ENCODE data around the gene TMIGD3. TPM values are rescaled to one million over a fixed set of nuclear protein-coding genes. Genes with fewer than 3 reads are reported as not detected.

TMIGD3 gene
- total RNA-seq, 1 experiment from 2014 or later, result not detected

GRCh38 chr1:111515291-111516004 is 12.0 kb upstream of the TMIGD3 start:
- ATAC-seq, result no peak
- no peak overlapping the region for H3K27ac ChIP-seq (ENCODE audit: low read length)
- ChIA-PET POLR2A (ENCODE audit: unreplicated experiment) (no interaction called here), CTCF (no interaction called here)
- no peak overlapping the region for H3K4me3 ChIP-seq (ENCODE audit: low read length)
- intact Hi-C loops (cut with micrococcal nuclease), result no loop called here
- H3K9me2 ChIP-seq (replicated peaks; ENCODE audit: low read length), result no peaks in the 10 kb centered on the region
- H3K79me2 ChIP-seq (ENCODE audit: low read length), result no peaks in the 10 kb centered on the region
- H3K36me3 ChIP-seq (ENCODE audit: low read depth, low read length), result no peaks in the 10 kb centered on the region
- H3K4me2 ChIP-seq (ENCODE audit: low read length), result no peak overlapping the region
- H3F3A ChIP-seq (ENCODE audit: low read length, unreplicated experiment), result no peaks in the 10 kb centered on the region
- H3K9ac ChIP-seq (ENCODE audit: low read length), result no peak overlapping the region
- H3K4me1 ChIP-seq (ENCODE audit: insufficient read depth, low read length), result no peaks in the 10 kb centered on the region
- no peak for DNase-seq
- no peaks in the 10 kb centered on the region for H3K9me3 ChIP-seq (ENCODE audit: low read length)
- H2AFZ ChIP-seq (ENCODE audit: low read length), result no peak overlapping the region
- no peaks in the 10 kb centered on the region for H3K27me3 ChIP-seq (ENCODE audit: low read length)
- no TSS peak for BruUV-seq (replicated peaks)
- no peaks in the 10 kb centered on the region for H4K20me1 ChIP-seq (ENCODE audit: low read length)
- TF ChIP-seq EZH2 (IDR thresholded peaks at IDR 0.05; ENCODE audit: low read length, unreplicated experiment) (no peak), EZH2phosphoT487 (IDR thresholded peaks at IDR 0.05; ENCODE audit: borderline replicate concordance, low read length) (no peak), CTCF (conservative IDR thresholded peaks at IDR 0.05; ENCODE audit: low read depth, low read length) (no peak)

GRCh38 chr1:111513410-111514020 is 10.1 kb upstream of the TMIGD3 start:
- POLR2A ChIA-PET (ENCODE audit: unreplicated experiment), result no interaction called here

More at GRCh38 chr1:111513410-111514020, 10.1 kb upstream of the TMIGD3 start:
- H3K4me3 ChIP-seq (ENCODE audit: low read length), result no peak overlapping the region
- no peaks in the 10 kb centered on the region for H3K9me3 ChIP-seq (ENCODE audit: low read length)
- no peak for ATAC-seq
- no peaks in the 10 kb centered on the region for H3K27me3 ChIP-seq (ENCODE audit: low read length)
- no peak overlapping the region for H3K27ac ChIP-seq (ENCODE audit: low read length)
- no peaks in the 10 kb centered on the region for H4K20me1 ChIP-seq (ENCODE audit: low read length)
- no TSS peak for BruUV-seq (replicated peaks)
- no peak overlapping the region for H3K4me2 ChIP-seq (ENCODE audit: low read length)
- H2AFZ ChIP-seq (ENCODE audit: low read length), result no peak overlapping the region
- CTCF ChIA-PET, result no interaction called here
- no peaks in the 10 kb centered on the region for H3F3A ChIP-seq (ENCODE audit: low read length, unreplicated experiment)
- no peaks in the 10 kb centered on the region for H3K36me3 ChIP-seq (ENCODE audit: low read depth, low read length)
- H3K9me2 ChIP-seq (replicated peaks; ENCODE audit: low read length), result no peaks in the 10 kb centered on the region
- DNase-seq, result no peak
- intact Hi-C loops (cut with micrococcal nuclease), result no loop called here
- H3K79me2 ChIP-seq (ENCODE audit: low read length), result no peaks in the 10 kb centered on the region
- H3K4me1 ChIP-seq (ENCODE audit: insufficient read depth, low read length), result no peaks in the 10 kb centered on the region
- TF ChIP-seq EZH2 (IDR thresholded peaks at IDR 0.05; ENCODE audit: low read length, unreplicated experiment) (no peak), EZH2phosphoT487 (IDR thresholded peaks at IDR 0.05; ENCODE audit: borderline replicate concordance, low read length) (no peak), CTCF (conservative IDR thresholded peaks at IDR 0.05; ENCODE audit: low read depth, low read length) (no peak)
- H3K9ac ChIP-seq (ENCODE audit: low read length), result no peak overlapping the region

All from PC-3 (cell line).